GM21717 (cell line): Measurements from ENCODE around the gene KIF26B.

Experiments
- ATAC-seq: cut with Tn5 transposase; IDR thresholded peaks from one replicate; pipeline ENCODE4 v1.9.1; 2021; ENCODE audit warnings: mild to moderate bottlenecking, moderate library complexity; ENCODE audit not compliant: unreplicated experiment

The KIF26B gene

GRCh38 chr1:245131026-245131393 is 23.8 kb upstream of the KIF26B start:
- no peak for ATAC-seq

DNA sequence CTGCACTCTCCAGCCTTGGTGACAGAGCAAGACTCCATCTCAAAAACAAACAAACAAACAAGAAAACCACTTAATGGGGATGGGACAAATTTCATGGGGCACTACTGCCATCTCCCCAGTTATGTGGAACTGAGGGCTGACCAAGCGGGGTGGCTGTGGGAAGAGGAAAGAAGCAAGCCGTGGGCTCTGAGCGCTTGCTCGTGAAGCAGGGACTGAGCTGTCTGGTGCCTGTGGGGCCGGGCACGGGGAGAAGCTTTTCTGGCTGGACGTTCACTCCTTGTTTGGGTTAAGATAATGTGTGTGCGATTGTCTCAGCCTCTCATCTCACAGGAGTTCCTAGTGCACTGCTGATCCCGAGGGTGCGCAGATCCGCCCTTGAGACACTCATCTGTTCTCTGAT is 22.0 kb upstream of the KIF26B start:
- ATAC-seq, result no peak

- ATAC-seq, result no peak
These were observed 20.6 kb upstream of the KIF26B start for GRCh38 chr1:245133995-245134715.

GRCh38 chr1:245142171-245142798 is 12.5 kb upstream of the KIF26B start:
- no peak for ATAC-seq

DNA sequence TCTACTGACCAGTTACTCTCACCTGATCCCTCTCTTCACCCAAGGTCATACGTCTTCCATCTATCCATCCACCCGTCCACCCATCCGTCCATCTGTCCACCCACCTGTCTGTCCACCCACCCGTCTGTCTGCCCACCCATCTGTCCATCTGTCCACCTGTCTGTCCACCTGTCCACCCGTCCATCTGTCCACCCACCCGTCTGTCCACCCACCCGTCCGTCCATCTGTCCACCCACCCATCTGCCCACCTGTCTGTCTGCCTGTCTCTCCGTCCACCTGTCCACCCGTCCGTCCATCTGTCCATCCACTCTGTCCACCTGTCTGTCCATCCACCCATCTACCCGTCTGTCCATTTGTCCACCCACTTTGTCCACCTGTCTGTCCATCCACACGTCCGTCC is 11.8 kb upstream of the KIF26B start:
- ATAC-seq, result no peak

GRCh38 chr1:245143849-245144248 is 10.9 kb upstream of the KIF26B start:
- ATAC-seq, result no peak

GRCh38 chr1:245148069-245148468 is 6.7 kb upstream of the KIF26B start:
- no peak for ATAC-seq

DNA sequence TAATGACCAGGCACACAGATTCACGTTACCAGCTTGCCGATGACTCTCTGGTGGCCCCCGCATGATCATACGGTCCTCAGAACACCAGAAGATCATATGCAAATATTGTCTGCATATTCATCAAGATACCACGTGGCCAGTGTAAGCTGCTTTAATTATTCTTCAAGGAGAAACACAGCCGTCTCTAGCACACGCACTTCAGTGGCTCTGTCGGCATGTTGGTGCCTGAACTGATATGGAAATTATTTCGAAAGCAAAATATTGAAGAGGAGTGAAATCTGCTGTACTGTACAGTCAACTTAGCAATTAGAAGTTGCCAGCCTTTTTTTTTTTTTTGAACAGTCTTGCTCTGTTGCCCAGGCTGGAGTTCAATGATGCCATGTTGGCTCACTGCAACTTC is 5.9 kb upstream of the KIF26B start:
- no peak for ATAC-seq

DNA sequence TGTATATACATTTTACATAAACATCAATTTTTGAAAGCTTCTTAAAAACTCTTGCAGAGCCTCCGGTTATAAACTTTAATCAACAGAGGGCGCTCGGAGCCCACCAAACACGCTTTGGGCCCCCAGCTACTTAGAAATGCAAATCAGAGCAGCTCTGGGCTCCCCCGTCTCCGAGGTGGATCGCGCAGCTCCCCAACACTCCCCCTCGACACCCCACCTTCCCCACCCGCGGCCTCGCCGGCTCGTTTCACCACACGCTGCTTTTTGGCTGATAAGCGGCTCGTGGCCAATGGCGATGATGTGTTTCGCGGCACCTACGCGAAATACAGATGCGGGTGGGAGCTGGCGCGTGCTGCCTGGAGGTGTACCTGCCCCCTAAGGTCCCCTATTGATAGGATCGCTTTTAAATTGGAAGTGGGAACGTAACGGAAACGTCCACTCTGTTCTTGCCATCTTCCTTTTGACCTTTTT is 1.7 kb upstream of the KIF26B start:
- no peak for ATAC-seq

DNA sequence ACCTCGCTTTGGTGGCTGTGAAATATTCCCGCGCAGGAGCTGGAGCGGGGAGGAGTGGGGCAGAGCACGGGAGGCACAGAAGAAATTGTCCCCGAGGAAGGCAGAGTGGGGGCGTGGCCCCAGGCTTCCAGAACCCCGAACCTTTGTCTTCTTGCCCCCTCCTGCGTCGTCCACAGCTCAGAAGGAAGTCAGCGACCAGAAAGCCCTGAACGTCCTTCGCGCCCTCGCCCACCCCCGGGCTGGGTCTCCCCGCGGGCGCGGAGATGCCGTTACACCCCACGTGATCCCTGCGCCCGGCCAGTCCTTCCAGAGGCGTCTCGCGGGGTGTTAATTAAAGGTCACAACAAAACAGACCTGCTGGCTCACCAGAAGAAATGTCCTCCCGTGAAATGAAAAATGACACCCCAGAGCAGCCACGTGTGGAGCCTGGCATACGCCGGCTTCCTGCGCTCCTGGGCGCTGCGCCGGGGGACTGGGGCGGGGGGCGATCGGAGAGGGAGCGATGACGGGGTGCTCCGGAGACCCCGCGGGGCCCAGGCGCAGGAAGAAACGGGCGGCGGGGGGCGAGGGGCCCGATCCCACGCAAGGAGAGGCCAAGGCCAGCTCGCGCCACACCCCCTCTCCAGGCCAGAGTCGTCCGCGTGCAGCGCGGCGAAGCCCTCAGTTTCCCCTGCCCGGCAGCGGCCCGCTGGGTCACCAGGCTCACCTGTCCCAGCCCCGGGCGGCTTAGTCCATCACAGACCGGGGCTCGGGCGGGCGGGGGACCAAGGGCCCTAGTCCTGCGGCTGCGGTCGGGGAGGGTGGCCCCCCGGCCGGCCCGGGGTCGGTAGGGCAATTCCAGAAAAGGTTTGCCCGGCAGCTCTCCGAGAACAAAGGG is 995 bp upstream of the KIF26B start:
- ATAC-seq, result no peak

DNA sequence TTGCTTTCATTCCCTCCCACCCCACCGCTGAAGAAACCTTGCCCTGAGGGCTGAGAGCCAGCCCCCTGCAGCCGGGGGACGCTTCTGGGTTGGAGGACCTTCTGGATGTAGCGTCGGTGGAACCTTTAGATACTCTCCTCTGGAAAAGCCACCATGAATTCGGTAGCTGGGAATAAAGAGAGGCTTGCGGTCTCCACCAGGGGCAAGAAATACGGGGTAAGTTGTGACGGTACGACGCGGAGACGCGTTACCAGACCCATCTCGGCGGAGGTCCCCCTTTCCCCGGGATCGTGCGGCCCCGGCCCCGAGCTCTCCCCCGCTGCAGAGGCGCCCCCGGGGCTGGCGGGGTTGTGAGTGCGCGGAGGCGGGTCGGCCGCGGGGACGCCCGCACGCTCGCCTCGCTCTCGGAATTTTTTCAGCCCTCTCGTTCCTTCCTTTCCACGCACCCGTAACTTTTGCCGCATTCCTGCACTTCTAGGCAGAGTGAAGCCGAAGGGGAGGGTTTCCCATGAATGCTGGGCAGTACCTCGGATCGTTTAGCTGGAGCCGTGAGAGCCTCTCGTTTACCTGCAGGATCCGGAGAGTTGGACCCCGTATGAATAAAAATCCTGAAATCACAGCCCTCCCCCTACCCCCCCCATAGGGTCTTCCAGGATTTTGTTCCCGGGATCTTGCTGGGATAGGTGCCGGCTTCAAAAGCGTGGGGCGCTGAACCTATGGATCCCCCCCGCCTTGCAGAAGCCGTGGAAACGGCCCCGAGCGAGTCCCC is 671 bp downstream of the KIF26B start:
- no peak for ATAC-seq

- ATAC-seq, result peak; percentile 95
These were observed 1.4 kb downstream of the KIF26B start for GRCh38 chr1:245156041-245156735.

- ATAC-seq, result no peak
These were observed 2.1 kb downstream of the KIF26B start for GRCh38 chr1:245156736-245157505.

- no peak for ATAC-seq
These were observed 4.1 kb downstream of the KIF26B start for GRCh38 chr1:245158913-245159312.

DNA sequence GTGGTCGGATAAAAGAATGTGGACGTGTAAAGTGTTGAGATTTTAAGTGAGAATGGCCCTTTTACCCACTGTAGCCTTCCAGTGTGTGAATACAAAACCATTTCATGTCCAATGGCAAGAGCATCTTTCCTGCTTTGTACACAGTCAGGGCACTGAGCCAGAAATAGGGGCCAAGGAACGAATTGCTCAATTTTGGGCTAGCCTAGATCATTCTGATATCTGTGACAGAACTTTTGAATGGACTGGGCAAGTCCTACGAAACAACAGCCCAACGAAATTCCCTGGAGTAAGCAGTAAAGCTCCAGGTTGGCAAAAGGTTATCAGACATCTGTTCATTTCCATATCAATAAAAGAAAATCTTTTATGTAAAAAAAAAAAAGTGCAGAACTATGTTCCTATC is 5.5 kb downstream of the KIF26B start:
- ATAC-seq, result no peak

- no peak for ATAC-seq
These were observed 6.1 kb downstream of the KIF26B start for GRCh38 chr1:245160741-245161400.

GRCh38 chr1:245161866-245162265 is 7.1 kb downstream of the KIF26B start:
- ATAC-seq, result no peak

DNA sequence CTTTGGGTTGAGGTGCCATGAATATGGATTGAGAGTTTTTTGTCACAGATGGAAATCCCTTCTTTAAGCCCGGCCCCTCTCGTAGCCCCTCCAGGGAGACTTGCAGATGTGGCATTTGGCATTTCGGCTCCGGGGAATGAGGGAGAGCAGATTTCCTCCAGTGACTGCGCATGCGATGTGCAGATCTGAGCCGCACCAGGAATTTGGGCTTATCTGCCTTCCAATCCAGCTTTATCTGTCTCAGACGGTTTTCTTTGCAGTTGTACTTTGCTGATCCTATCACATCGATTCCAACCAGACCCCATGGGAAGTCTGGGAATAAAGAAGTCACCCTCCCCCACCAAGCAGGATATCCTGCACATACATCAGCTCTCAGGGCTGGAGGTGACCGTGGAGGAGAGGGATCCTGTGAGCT is 11.7 kb downstream of the KIF26B start:
- no peak for ATAC-seq

DNA sequence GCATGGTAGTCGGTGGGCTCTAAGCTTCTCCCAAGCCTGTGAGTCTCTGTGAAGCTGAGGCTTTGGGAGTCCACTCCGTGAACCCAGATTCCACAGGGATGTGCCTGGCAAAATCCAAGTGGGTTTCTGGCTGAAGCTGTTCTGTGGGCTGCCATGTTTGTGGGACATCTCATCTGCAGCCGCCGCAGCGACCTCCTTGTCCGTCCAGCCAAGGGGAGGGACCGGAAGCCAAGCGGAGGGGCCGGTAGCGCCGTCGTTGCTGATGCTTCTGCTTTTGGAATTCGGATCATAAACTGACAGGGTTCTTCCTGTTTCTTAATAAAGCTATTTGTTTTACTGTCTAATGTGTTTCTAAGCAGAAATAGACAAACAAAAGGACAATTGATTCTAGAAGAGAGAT is 13.3 kb downstream of the KIF26B start:
- ATAC-seq, result no peak
